H1 (cell line): ENCODE data around the gene ARHGAP24.

Experiments used
- CHD2 ChIP-seq: IDR thresholded peaks from 2 replicates; pipeline ENCODE4 v1.6.1; 2012; ENCODE audit warnings: low read length, improper control_type of control experiment
- EZH2 ChIP-seq: fragments of 200-600 bp; sonication (generic); IDR thresholded peaks from 2 replicates; pipeline ENCODE4 v1.7.1; 2012; ENCODE audit warnings: low read depth, mild to moderate bottlenecking, moderate library complexity, low read length, inconsistent platforms; ENCODE audit not compliant: severe bottlenecking
- JUN ChIP-seq: IDR thresholded peaks from 2 replicates; pipeline ENCODE4 v1.6.1; 2011; ENCODE audit warnings: low read depth, mild to moderate bottlenecking, improper control_type of control experiment, low read length
- NRF1 ChIP-seq: IDR thresholded peaks from 2 replicates; pipeline ENCODE4 v1.6.1; 2011; ENCODE audit warnings: mild to moderate bottlenecking, low read depth, low read length, improper control_type of control experiment
- POLR2A ChIP-seq, 2 experiments: IDR thresholded peaks; 1 replicate in 1 of 2; 2 replicates in 1 of 2; pipeline ENCODE4 v1.6.1; 2011; ENCODE audit warnings: low read depth in 2 of 2, low read length in 2 of 2, mild to moderate bottlenecking in 2 of 2; ENCODE audit errors: control extremely low read depth in 1 of 2
- POLR2AphosphoS5 ChIP-seq: IDR thresholded peaks from 2 replicates; pipeline ENCODE4 v1.6.1; 2011; ENCODE audit warnings: low read depth, low read length
- SP1 ChIP-seq: IDR thresholded peaks from 2 replicates; pipeline ENCODE4 v1.6.1; 2011; ENCODE audit warnings: low read depth, low read length
- SRF ChIP-seq: IDR thresholded peaks from 2 replicates; pipeline ENCODE4 v1.6.1; 2011; ENCODE audit warnings: mild to moderate bottlenecking, low read depth, low read length, moderate library complexity
- TAF1 ChIP-seq: IDR thresholded peaks from 2 replicates; pipeline ENCODE4 v1.6.1; 2011; ENCODE audit warnings: mild to moderate bottlenecking, low read depth, low read length
- TCF12 ChIP-seq: IDR thresholded peaks from 2 replicates; pipeline ENCODE4 v1.6.1; 2011; ENCODE audit warnings: low read depth, mild to moderate bottlenecking, low read length
- YY1 ChIP-seq: IDR thresholded peaks from 2 replicates; pipeline ENCODE4 v1.6.1; 2011; ENCODE audit warnings: low read depth, mild to moderate bottlenecking, low read length
- TF ChIP-seq, protein P1 (sequence below), 3 experiments: IDR thresholded peaks; 1 replicate in 2 of 3; 2 replicates in 1 of 3; pipeline versions ENCODE4 v1.5.1 to v1.6.1; 2011; ENCODE audit warnings: low read length in 3 of 3, mild to moderate bottlenecking in 3 of 3, inconsistent platforms in 2 of 3, low read depth in 1 of 3, moderate library complexity in 1 of 3; ENCODE audit not compliant: insufficient read depth in 1 of 3; ENCODE audit errors: control extremely low read depth in 1 of 3

DNA sequence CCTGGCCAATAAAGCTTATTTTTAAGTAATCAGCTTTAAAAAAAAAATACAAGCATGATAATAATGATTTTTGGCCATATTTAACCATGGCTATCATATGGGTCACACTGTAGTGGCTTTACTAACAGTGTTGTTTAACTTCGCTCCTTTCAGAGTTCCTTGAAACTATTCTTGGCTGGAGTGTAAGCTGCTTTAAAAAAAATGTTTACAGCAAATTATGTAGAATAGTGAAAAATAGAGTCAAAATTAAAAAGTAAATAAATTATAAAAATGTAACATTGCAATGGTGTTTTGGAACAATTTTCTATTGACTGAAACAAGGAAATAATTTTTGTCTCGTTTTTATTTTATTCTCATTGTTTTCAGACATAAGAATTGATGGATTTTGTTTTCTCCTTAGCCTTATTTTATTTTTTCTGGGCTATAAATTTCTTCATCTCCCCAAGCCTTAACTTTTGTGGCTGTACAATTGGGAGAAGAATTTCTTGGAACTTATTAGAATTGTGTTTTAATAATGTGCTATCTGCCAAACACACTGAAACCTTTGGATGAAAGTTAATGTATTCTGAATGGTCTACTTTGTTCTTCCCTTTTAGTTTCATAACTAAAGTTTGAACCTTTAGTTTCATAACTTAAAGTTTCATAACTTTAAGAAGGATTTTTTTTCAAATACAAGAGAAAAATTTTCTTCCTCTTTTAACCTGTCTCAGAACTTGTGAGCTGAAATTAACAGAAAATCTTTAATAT, 182.0 kb downstream of the ARHGAP24 start:
- TF ChIP-seq POLR2AphosphoS5 (no peak), EZH2 (no peak), JUN (no peak), TAF1 (no peak), TCF12 (no peak), POLR2A (IDR thresholded peaks at IDR 0.05; ENCODE audit: control extremely low read depth in 1 of 2, low read depth in 2 of 2, low read length in 2 of 2) (no peak), SRF (no peak), SP1 (no peak), NRF1 (no peak), YY1 (no peak), CHD2 (no peak)
- TF ChIP-seq, protein P1, sequence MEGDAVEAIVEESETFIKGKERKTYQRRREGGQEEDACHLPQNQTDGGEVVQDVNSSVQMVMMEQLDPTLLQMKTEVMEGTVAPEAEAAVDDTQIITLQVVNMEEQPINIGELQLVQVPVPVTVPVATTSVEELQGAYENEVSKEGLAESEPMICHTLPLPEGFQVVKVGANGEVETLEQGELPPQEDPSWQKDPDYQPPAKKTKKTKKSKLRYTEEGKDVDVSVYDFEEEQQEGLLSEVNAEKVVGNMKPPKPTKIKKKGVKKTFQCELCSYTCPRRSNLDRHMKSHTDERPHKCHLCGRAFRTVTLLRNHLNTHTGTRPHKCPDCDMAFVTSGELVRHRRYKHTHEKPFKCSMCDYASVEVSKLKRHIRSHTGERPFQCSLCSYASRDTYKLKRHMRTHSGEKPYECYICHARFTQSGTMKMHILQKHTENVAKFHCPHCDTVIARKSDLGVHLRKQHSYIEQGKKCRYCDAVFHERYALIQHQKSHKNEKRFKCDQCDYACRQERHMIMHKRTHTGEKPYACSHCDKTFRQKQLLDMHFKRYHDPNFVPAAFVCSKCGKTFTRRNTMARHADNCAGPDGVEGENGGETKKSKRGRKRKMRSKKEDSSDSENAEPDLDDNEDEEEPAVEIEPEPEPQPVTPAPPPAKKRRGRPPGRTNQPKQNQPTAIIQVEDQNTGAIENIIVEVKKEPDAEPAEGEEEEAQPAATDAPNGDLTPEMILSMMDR (IDR thresholded peaks at IDR 0.05; ENCODE audit: control extremely low read depth in 1 of 3, insufficient read depth in 1 of 3, low read depth in 1 of 3, low read length in 3 of 3) = no peak
